ENCODE measurements around the gene THAP10.

- TF ChIP-seq EZH2 (IDR thresholded peaks at IDR 0.05; ENCODE audit: insufficient read depth, poor library complexity, severe bottlenecking) = no peak
- TF ChIP-seq EZH2phosphoT487 (IDR thresholded peaks at IDR 0.05; ENCODE audit: insufficient read depth, low read depth) = no peak
These were observed 43.4 kb upstream of the THAP10 start for GRCh38 chr15:70935631-70936030.
